SJSA1 (cell line): Measurements from ENCODE around the gene BTN2A1. TPM values are rescaled to one million over a fixed set of nuclear protein-coding genes. Genes with fewer than 3 reads are reported as not detected.

Experiments used
- DNase-seq, 2 experiments: peaks; one replicate each; pipeline ENCODE4 v3.0.0-alpha.2; 2015 to 2020; ENCODE audit warnings: low spot score in 2 of 2, low read depth in 1 of 2
- H3K27ac ChIP-seq: fragments of 250-450 bp; sonication (Bioruptor Pico); 2 replicates; pipeline ENCODE4 v1.5.1; 2020; ENCODE audit warnings: mild to moderate bottlenecking, moderate library complexity
- H3K27me3 ChIP-seq: fragments of 250-450 bp; sonication (Bioruptor Pico); replicated peaks from 2 replicates; pipeline ENCODE4 v1.5.1; 2020; ENCODE audit warnings: mild to moderate bottlenecking, moderate library complexity
- H3K36me3 ChIP-seq: fragments of 250-450 bp; sonication (Bioruptor Pico); 2 replicates; pipeline ENCODE4 v1.5.1; 2020; ENCODE audit warnings: mild to moderate bottlenecking
- H3K4me1 ChIP-seq: fragments of 250-450 bp; sonication (Bioruptor Pico); replicated peaks from 2 replicates; pipeline ENCODE4 v1.6.1; 2021; ENCODE audit warnings: mild to moderate bottlenecking
- H3K4me3 ChIP-seq: fragments of 250-450 bp; sonication (Bioruptor Pico); 2 replicates; pipeline ENCODE4 v1.5.1; 2020; ENCODE audit warnings: mild to moderate bottlenecking
- H3K9me3 ChIP-seq: fragments of 250-450 bp; sonication (Bioruptor Pico); replicated peaks from 2 replicates; pipeline ENCODE4 v1.5.1; 2020; ENCODE audit warnings: mild to moderate bottlenecking
- total RNA-seq: library from RNA; depleted of rRNA; stranded (reverse); fragments of >200 nt; shearing (Covaris generic); gene quantifications from 2 replicates; pipeline ENCODE4 v1.2.3, GENCODE V29; 2014

Gene BTN2A1
- total RNA-seq, 1 experiment from 2014 or later = 50.8 TPM

- no peak for DNase-seq
- Histone ChIP-seq H3K4me3 (no peak overlapping the region), H3K4me1 (peaks cover 27% of the 10 kb centered on the region), H3K27ac (no peak overlapping the region), H3K9me3 (0 out of 2 replicates have a peak, but pooled peaks cover 3% of the 10 kb centered on the region), H3K36me3 (no peaks in the 10 kb centered on the region), H3K27me3 (no peaks in the 10 kb centered on the region)
Observed at GRCh38 chr6:26478100-26478984, 20.6 kb downstream of the BTN2A1 start.

- H3K36me3 ChIP-seq = no peaks in the 10 kb centered on the region
- H3K4me1 ChIP-seq = peaks cover 27% of the 10 kb centered on the region
- no peaks in the 10 kb centered on the region for H3K27me3 ChIP-seq
- no peak overlapping the region for H3K4me3 ChIP-seq
- H3K9me3 ChIP-seq = 0 out of 2 replicates have a peak, but pooled peaks cover 3% of the 10 kb centered on the region
- DNase-seq = no peak
- no peak overlapping the region for H3K27ac ChIP-seq
Observed at GRCh38 chr6:26478985-26479278, 21.2 kb downstream of the BTN2A1 start.

- no peaks in the 10 kb centered on the region for H3K36me3 ChIP-seq
- no peaks in the 10 kb centered on the region for H3K27me3 ChIP-seq
- no peak overlapping the region for H3K4me3 ChIP-seq
Observed at GRCh38 chr6:26482338-26482737, 24.6 kb downstream of the BTN2A1 start.

GRCh38 chr6:26483727-26484126, 26.0 kb downstream of the BTN2A1 start:
- Histone ChIP-seq H3K4me1 (no peaks in the 10 kb centered on the region), H3K9me3 (0 out of 2 replicates have a peak, but pooled peaks cover 3% of the 10 kb centered on the region), H3K36me3 (no peaks in the 10 kb centered on the region), H3K27me3 (no peaks in the 10 kb centered on the region), H3K4me3 (no peak overlapping the region), H3K27ac (no peak overlapping the region)
- no peak for DNase-seq

More at GRCh38 chr6:26482338-26482737, 24.6 kb downstream of the BTN2A1 start:
- H3K27ac ChIP-seq = no peak overlapping the region
- no peaks in the 10 kb centered on the region for H3K4me1 ChIP-seq
- no peak for DNase-seq
- H3K9me3 ChIP-seq = 0 out of 2 replicates have a peak, but pooled peaks cover 3% of the 10 kb centered on the region

- no peak for DNase-seq
- H3K4me3 ChIP-seq = no peak overlapping the region
- H3K36me3 ChIP-seq = no peaks in the 10 kb centered on the region
- no peak overlapping the region for H3K27ac ChIP-seq
- H3K4me1 ChIP-seq = no peaks in the 10 kb centered on the region
- H3K27me3 ChIP-seq = no peaks in the 10 kb centered on the region
- 0 out of 2 replicates have a peak, but pooled peaks cover 3% of the 10 kb centered on the region for H3K9me3 ChIP-seq
Observed at GRCh38 chr6:26484161-26484560, 26.4 kb downstream of the BTN2A1 start.

- Histone ChIP-seq H3K4me3 (no peak overlapping the region), H3K9me3 (0 out of 2 replicates have a peak, but pooled peaks cover 3% of the 10 kb centered on the region), H3K27me3 (no peaks in the 10 kb centered on the region), H3K36me3 (no peaks in the 10 kb centered on the region), H3K27ac (no peak overlapping the region), H3K4me1 (no peaks in the 10 kb centered on the region)
- no peak for DNase-seq
Observed at GRCh38 chr6:26485112-26485780, 27.5 kb downstream of the BTN2A1 start.

GRCh38 chr6:26486358-26486757, 28.6 kb downstream of the BTN2A1 start:
- no peak overlapping the region for H3K27ac ChIP-seq
- H3K36me3 ChIP-seq = no peaks in the 10 kb centered on the region
- 0 out of 2 replicates have a peak, but pooled peaks cover under 1% of the 10 kb centered on the region for H3K9me3 ChIP-seq
- DNase-seq = no peak
- H3K27me3 ChIP-seq = no peaks in the 10 kb centered on the region
- H3K4me1 ChIP-seq = no peaks in the 10 kb centered on the region
- no peak overlapping the region for H3K4me3 ChIP-seq

- DNase-seq = no peak
- Histone ChIP-seq H3K27ac (no peak overlapping the region), H3K27me3 (no peaks in the 10 kb centered on the region), H3K36me3 (no peaks in the 10 kb centered on the region), H3K4me1 (no peaks in the 10 kb centered on the region), H3K4me3 (no peak overlapping the region), H3K9me3 (no peaks in the 10 kb centered on the region)
Observed at GRCh38 chr6:26487466-26487865, 29.7 kb downstream of the BTN2A1 start.

- H3K4me3 ChIP-seq = no peak overlapping the region
- H3K27ac ChIP-seq = no peak overlapping the region
- H3K9me3 ChIP-seq = no peaks in the 10 kb centered on the region
- no peaks in the 10 kb centered on the region for H3K36me3 ChIP-seq
- no peak for DNase-seq
- H3K27me3 ChIP-seq = no peaks in the 10 kb centered on the region
- H3K4me1 ChIP-seq = no peaks in the 10 kb centered on the region
Observed at GRCh38 chr6:26489996-26490964, 32.5 kb downstream of the BTN2A1 start.

GRCh38 chr6:26491604-26492003, 33.8 kb downstream of the BTN2A1 start:
- no peaks in the 10 kb centered on the region for H3K27me3 ChIP-seq
- no peaks in the 10 kb centered on the region for H3K9me3 ChIP-seq
- no peak for DNase-seq

GRCh38 chr6:26493258-26493657, 35.5 kb downstream of the BTN2A1 start:
- no peaks in the 10 kb centered on the region for H3K27me3 ChIP-seq
- no peak overlapping the region for H3K27ac ChIP-seq
- DNase-seq = peak in 1 of 2 experiments; percentile 21
- H3K4me1 ChIP-seq = no peaks in the 10 kb centered on the region
- no peaks in the 10 kb centered on the region for H3K9me3 ChIP-seq
- no peak overlapping the region for H3K4me3 ChIP-seq
- H3K36me3 ChIP-seq = no peaks in the 10 kb centered on the region

More at GRCh38 chr6:26491604-26492003, 33.8 kb downstream of the BTN2A1 start:
- Histone ChIP-seq H3K27ac (no peak overlapping the region), H3K36me3 (no peaks in the 10 kb centered on the region), H3K4me3 (no peak overlapping the region), H3K4me1 (no peaks in the 10 kb centered on the region)

GRCh38 chr6:26494117-26494516, 36.4 kb downstream of the BTN2A1 start:
- DNase-seq = no peak
- H3K4me1 ChIP-seq = no peaks in the 10 kb centered on the region
- H3K9me3 ChIP-seq = no peaks in the 10 kb centered on the region
- H3K4me3 ChIP-seq = no peak overlapping the region
- H3K27ac ChIP-seq = no peak overlapping the region
- no peaks in the 10 kb centered on the region for H3K36me3 ChIP-seq
- no peaks in the 10 kb centered on the region for H3K27me3 ChIP-seq

- Histone ChIP-seq H3K4me1 (no peaks in the 10 kb centered on the region), H3K27me3 (no peaks in the 10 kb centered on the region), H3K9me3 (no peaks in the 10 kb centered on the region), H3K4me3 (no peak overlapping the region), H3K36me3 (no peaks in the 10 kb centered on the region), H3K27ac (no peak overlapping the region)
- no peak for DNase-seq
Observed at GRCh38 chr6:26495281-26495680, 37.5 kb downstream of the BTN2A1 start.
